SK-N-SH (cell line): Measurements from ENCODE around the gene ITGA1. TPM values are rescaled to one million over a fixed set of nuclear protein-coding genes. Genes with fewer than 3 reads are reported as not detected.

ENCODE experiments used
- CTCF ChIA-PET: fragments of 300-600, 350-600 bp; formaldehyde crosslinking; extraction: SDS; loops from one replicate; lab custom pipeline; 2021; lab: Yijun Ruan, JAX
- POLR2A ChIA-PET: fragments of 350-600 bp; sonication (Branson Sonifier 250); formaldehyde crosslinking; extraction: SDS; loops from one replicate; lab custom pipeline; 2020; ENCODE audit warnings: antibody characterized with exemption, inconsistent platforms; lab: Yijun Ruan, JAX
- DNase-seq: peaks from one replicate; pipeline ENCODE4 v3.0.0; 2012
- H2AFZ ChIP-seq: fragments of 200-600 bp; sonication (generic); 2 replicates; pipeline ENCODE4 v1.8.1; 2016; ENCODE audit warnings: antibody characterized with exemption, mild to moderate bottlenecking, low read depth
- H3F3A ChIP-seq: fragments of 200-600 bp; sonication (generic); replicated peaks from 2 replicates; pipeline ENCODE3; 2016; ENCODE audit warnings: antibody characterized with exemption, mild to moderate bottlenecking; ENCODE audit not compliant: insufficient read depth
- H3K27ac ChIP-seq, 2 experiments: fragments of 200-500 bp in 1 of 2; fragments of 200-600 bp in 1 of 2; sonication (Bioruptor generic) in 1 of 2; sonication (generic), shearing (Covaris generic) in 1 of 2; 2 replicates each; pipeline versions ENCODE4 v1.5.1 to v1.6.1; 2014 to 2016; ENCODE audit warnings: low read depth in 2 of 2, inconsistent platforms in 1 of 2, low read length in 1 of 2, mild to moderate bottlenecking in 1 of 2, mixed read lengths in 1 of 2
- H3K27me3 ChIP-seq: fragments of 200-600 bp; sonication (generic), shearing (Covaris generic); 2 replicates; pipeline ENCODE4 v1.6.1; 2016; ENCODE audit warnings: mixed run types; ENCODE audit not compliant: insufficient read depth
- H3K36me3 ChIP-seq, 2 experiments: fragments of 200-500 bp in 1 of 2; fragments of 200-600 bp in 1 of 2; sonication (Bioruptor generic) in 1 of 2; sonication (generic) in 1 of 2; replicated peaks in 1 of 2; 2 replicates each; pipeline versions ENCODE3 to v1.5.1; 2014 to 2016; ENCODE audit warnings: low read length in 1 of 2, mild to moderate bottlenecking in 1 of 2; ENCODE audit not compliant: insufficient read depth in 2 of 2, control insufficient read depth in 1 of 2
- H3K4me1 ChIP-seq, 2 experiments: fragments of 200-500 bp in 1 of 2; fragments of 200-600 bp in 1 of 2; sonication (Bioruptor generic) in 1 of 2; sonication (generic), shearing (Covaris generic) in 1 of 2; 2 replicates each; pipeline versions ENCODE4 v1.5.1 to v1.6.1; 2014 to 2016; ENCODE audit warnings: low read depth in 1 of 2, low read length in 1 of 2, mixed run types in 1 of 2; ENCODE audit not compliant: insufficient read depth in 2 of 2, control insufficient read depth in 1 of 2
- H3K4me2 ChIP-seq: fragments of 200-600 bp; sonication (generic), shearing (Covaris generic); 2 replicates; pipeline ENCODE4 v1.6.1; 2017; ENCODE audit warnings: mixed run types
- H3K4me3 ChIP-seq, 2 experiments: fragments of 200-500 bp in 1 of 2; fragments of 200-600 bp in 1 of 2; sonication (Bioruptor generic) in 1 of 2; sonication (generic), shearing (Covaris generic) in 1 of 2; 2 replicates each; pipeline versions ENCODE4 v1.5.1 to v1.8.1; 2014 to 2016; ENCODE audit warnings: low read depth in 2 of 2, inconsistent platforms in 1 of 2, low read length in 1 of 2, mild to moderate bottlenecking in 1 of 2, mixed read lengths in 1 of 2, moderate library complexity in 1 of 2
- H3K79me2 ChIP-seq: fragments of 200-600 bp; sonication (generic); 2 replicates; pipeline ENCODE4 v1.8.1; 2017; ENCODE audit warnings: mild to moderate bottlenecking; ENCODE audit not compliant: insufficient read depth
- H3K9ac ChIP-seq: fragments of 200-600 bp; sonication (generic); 2 replicates; pipeline ENCODE4 v1.6.1; 2017; ENCODE audit warnings: mixed run types
- H3K9me2 ChIP-seq: fragments of 200-600 bp; sonication (generic); 2 replicates; pipeline ENCODE4 v1.6.1; 2017; ENCODE audit warnings: mixed run types
- H3K9me3 ChIP-seq: fragments of 200-600 bp; sonication (generic); 2 replicates; pipeline ENCODE4 v1.6.1; 2017; ENCODE audit warnings: mixed run types, mild to moderate bottlenecking, moderate library complexity
- H4K20me1 ChIP-seq: fragments of 200-600 bp; sonication (generic); 2 replicates; pipeline ENCODE4 v1.6.1; 2017; ENCODE audit warnings: mild to moderate bottlenecking, mixed run types; ENCODE audit not compliant: insufficient read depth
- CHD2 ChIP-seq: fragments of 150-350 bp; IDR thresholded peaks from 2 replicates; pipeline ENCODE4 v1.6.1; 2018; ENCODE audit warnings: low read length; ENCODE audit not compliant: partially characterized antibody
- MEF2A ChIP-seq: IDR thresholded peaks from 2 replicates; pipeline ENCODE4 v1.4.0; 2012; ENCODE audit warnings: low read depth, borderline replicate concordance
- MXI1 ChIP-seq: IDR thresholded peaks from 2 replicates; pipeline ENCODE4 v1.6.1; 2012; ENCODE audit warnings: mild to moderate bottlenecking, low read depth, low read length, improper control_type of control experiment
- NFIC ChIP-seq: IDR thresholded peaks from 2 replicates; pipeline ENCODE4 v1.4.0; 2012; ENCODE audit warnings: borderline replicate concordance
- POLR2AphosphoS5 ChIP-seq: IDR thresholded peaks from 2 replicates; pipeline ENCODE4 v1.6.1; 2012; ENCODE audit warnings: low read depth, low read length
- RAD21 ChIP-seq: IDR thresholded peaks from 2 replicates; pipeline ENCODE4 v1.6.1; 2012; ENCODE audit warnings: mild to moderate bottlenecking, low read length
- RCOR1 ChIP-seq: fragments of 150-350 bp; IDR thresholded peaks from 2 replicates; pipeline ENCODE4 v1.6.1; 2017; ENCODE audit warnings: antibody characterized with exemption, low read length
- RFX5 ChIP-seq: IDR thresholded peaks from 2 replicates; pipeline ENCODE4 v1.6.1; 2012; ENCODE audit warnings: mild to moderate bottlenecking, improper control_type of control experiment, low read length
- RXRA ChIP-seq: IDR thresholded peaks from 2 replicates; pipeline ENCODE4 v1.4.0; 2012; ENCODE audit warnings: low read depth, mild to moderate bottlenecking, borderline replicate concordance
- SIN3A ChIP-seq: IDR thresholded peaks from 2 replicates; pipeline ENCODE4 v1.6.1; 2012; ENCODE audit warnings: low read depth, mild to moderate bottlenecking, low read length, moderate library complexity, borderline replicate concordance
- WGBS: methylation state at CpG from one replicate; pipeline ENCODE4 v1.1.6; 2017; ENCODE audit warnings: low lambda C conversion rate; 5-methylcytosine and 5-hydroxymethylcytosine counted together
- polyA plus RNA-seq, 3 experiments: library from polyadenylated mRNA; depleted of rRNA; stranded (reverse); fragments of >200 nt; gene quantifications; 2 replicates each; pipeline ENCODE4 v1.2.3, GENCODE V29; 2012
- TF ChIP-seq, protein P1 (sequence below): fragments of 150-350 bp; IDR thresholded peaks from 2 replicates; pipeline ENCODE4 v1.6.1; 2017; ENCODE audit warnings: antibody characterized with exemption, low read length, low read depth, borderline replicate concordance
- TF ChIP-seq, protein P2 (sequence below): IDR thresholded peaks from 2 replicates; pipeline ENCODE4 v1.4.0; 2012; ENCODE audit warnings: low read depth
- TF ChIP-seq, protein P3 (sequence below): IDR thresholded peaks from 2 replicates; pipeline ENCODE4 v1.6.1; 2012; ENCODE audit warnings: mild to moderate bottlenecking, low read depth, low read length, moderate library complexity
- TF ChIP-seq, protein P4 (sequence below): fragments of 150-350 bp; IDR thresholded peaks from 2 replicates; pipeline ENCODE4 v1.6.1; 2016; ENCODE audit warnings: mild to moderate bottlenecking, low read depth, low read length
- TF ChIP-seq, protein P5 (sequence below): fragments of 200-600 bp; sonication (generic); IDR thresholded peaks from 2 replicates; pipeline ENCODE4 v1.6.1; 2017; ENCODE audit warnings: antibody characterized with exemption, mild to moderate bottlenecking, moderate library complexity

The ITGA1 gene
- polyA plus RNA-seq, 1 of the 3 experiments (the other 2 are of a cell fraction) = 7.7 TPM

DNA sequence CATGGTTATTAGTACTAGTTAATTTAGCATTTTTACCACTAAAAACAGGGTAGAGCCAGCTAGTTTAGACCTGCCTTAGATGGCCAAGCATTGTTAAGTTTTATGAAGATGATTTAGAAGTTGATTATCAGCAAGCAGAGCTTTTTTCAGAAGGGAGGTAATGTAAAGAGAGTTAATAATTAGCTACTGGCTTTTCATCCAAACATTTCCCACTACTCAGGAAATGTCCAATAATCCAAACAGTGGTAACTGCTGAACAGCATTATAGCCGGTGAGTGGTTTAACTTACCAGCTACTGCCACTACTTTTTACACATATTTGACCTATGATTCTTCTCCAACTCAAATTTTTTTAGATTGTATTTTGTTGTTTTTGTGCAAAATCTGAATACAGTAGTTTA is 1.7 kb downstream of the ITGA1 start:
- Histone ChIP-seq H4K20me1 (no peaks in the 10 kb centered on the region), H3K79me2 (peaks cover 32% of the 10 kb centered on the region; the same call in 1 of the 2 replicates), H3K9me3 (no peaks in the 10 kb centered on the region), H3K9me2 (no peaks in the 10 kb centered on the region), H3K9ac (peak overlapping the region; percentile 71; the same call in 1 of the 2 replicates), H3K27ac (peak overlapping the region; percentile 89 to 97; a peak in 3 of 4 replicates), H3K4me3 (peak overlapping the region; percentile 80 to 87; a peak in 3 of 4 replicates), H2AFZ (no peak overlapping the region), H3K4me2 (peak overlapping the region; percentile 66), H3K4me1 (peaks cover 5 to 15% of the 10 kb centered on the region in 2 experiments; a peak in 2 of 4 replicates), H3K27me3 (no peaks in the 10 kb centered on the region), H3F3A (peaks cover 9% of the 10 kb centered on the region), H3K36me3 (peaks cover 0 to 3% of the 10 kb centered on the region in 2 experiments)
- 76% methylated on average over 1 of the region's 1 CpG for WGBS
- POLR2A ChIA-PET = interaction anchor here (1.4 kb wide), 1 partner anchor 10 kb away, joined by 3 read pairs; no protein-coding TSS in a partner anchor
- TF ChIP-seq, protein P1, sequence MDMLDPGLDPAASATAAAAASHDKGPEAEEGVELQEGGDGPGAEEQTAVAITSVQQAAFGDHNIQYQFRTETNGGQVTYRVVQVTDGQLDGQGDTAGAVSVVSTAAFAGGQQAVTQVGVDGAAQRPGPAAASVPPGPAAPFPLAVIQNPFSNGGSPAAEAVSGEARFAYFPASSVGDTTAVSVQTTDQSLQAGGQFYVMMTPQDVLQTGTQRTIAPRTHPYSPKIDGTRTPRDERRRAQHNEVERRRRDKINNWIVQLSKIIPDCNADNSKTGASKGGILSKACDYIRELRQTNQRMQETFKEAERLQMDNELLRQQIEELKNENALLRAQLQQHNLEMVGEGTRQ = no peak
- TF ChIP-seq, protein P2, sequence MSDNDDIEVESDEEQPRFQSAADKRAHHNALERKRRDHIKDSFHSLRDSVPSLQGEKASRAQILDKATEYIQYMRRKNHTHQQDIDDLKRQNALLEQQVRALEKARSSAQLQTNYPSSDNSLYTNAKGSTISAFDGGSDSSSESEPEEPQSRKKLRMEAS = no peak
- no peak for TF ChIP-seq CHD2
- no peak for TF ChIP-seq MXI1
- TF ChIP-seq RAD21 = no peak
- TF ChIP-seq, protein P3, sequence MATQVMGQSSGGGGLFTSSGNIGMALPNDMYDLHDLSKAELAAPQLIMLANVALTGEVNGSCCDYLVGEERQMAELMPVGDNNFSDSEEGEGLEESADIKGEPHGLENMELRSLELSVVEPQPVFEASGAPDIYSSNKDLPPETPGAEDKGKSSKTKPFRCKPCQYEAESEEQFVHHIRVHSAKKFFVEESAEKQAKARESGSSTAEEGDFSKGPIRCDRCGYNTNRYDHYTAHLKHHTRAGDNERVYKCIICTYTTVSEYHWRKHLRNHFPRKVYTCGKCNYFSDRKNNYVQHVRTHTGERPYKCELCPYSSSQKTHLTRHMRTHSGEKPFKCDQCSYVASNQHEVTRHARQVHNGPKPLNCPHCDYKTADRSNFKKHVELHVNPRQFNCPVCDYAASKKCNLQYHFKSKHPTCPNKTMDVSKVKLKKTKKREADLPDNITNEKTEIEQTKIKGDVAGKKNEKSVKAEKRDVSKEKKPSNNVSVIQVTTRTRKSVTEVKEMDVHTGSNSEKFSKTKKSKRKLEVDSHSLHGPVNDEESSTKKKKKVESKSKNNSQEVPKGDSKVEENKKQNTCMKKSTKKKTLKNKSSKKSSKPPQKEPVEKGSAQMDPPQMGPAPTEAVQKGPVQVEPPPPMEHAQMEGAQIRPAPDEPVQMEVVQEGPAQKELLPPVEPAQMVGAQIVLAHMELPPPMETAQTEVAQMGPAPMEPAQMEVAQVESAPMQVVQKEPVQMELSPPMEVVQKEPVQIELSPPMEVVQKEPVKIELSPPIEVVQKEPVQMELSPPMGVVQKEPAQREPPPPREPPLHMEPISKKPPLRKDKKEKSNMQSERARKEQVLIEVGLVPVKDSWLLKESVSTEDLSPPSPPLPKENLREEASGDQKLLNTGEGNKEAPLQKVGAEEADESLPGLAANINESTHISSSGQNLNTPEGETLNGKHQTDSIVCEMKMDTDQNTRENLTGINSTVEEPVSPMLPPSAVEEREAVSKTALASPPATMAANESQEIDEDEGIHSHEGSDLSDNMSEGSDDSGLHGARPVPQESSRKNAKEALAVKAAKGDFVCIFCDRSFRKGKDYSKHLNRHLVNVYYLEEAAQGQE = no peak
- TF ChIP-seq, protein P4, sequence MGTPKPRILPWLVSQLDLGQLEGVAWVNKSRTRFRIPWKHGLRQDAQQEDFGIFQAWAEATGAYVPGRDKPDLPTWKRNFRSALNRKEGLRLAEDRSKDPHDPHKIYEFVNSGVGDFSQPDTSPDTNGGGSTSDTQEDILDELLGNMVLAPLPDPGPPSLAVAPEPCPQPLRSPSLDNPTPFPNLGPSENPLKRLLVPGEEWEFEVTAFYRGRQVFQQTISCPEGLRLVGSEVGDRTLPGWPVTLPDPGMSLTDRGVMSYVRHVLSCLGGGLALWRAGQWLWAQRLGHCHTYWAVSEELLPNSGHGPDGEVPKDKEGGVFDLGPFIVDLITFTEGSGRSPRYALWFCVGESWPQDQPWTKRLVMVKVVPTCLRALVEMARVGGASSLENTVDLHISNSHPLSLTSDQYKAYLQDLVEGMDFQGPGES = no peak
- TF ChIP-seq, protein P5, sequence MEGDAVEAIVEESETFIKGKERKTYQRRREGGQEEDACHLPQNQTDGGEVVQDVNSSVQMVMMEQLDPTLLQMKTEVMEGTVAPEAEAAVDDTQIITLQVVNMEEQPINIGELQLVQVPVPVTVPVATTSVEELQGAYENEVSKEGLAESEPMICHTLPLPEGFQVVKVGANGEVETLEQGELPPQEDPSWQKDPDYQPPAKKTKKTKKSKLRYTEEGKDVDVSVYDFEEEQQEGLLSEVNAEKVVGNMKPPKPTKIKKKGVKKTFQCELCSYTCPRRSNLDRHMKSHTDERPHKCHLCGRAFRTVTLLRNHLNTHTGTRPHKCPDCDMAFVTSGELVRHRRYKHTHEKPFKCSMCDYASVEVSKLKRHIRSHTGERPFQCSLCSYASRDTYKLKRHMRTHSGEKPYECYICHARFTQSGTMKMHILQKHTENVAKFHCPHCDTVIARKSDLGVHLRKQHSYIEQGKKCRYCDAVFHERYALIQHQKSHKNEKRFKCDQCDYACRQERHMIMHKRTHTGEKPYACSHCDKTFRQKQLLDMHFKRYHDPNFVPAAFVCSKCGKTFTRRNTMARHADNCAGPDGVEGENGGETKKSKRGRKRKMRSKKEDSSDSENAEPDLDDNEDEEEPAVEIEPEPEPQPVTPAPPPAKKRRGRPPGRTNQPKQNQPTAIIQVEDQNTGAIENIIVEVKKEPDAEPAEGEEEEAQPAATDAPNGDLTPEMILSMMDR = no peak
- no peak for TF ChIP-seq SIN3A
- TF ChIP-seq RCOR1 = no peak
- TF ChIP-seq POLR2AphosphoS5 = no peak
- no peak for TF ChIP-seq NFIC
- no peak for TF ChIP-seq RXRA
- TF ChIP-seq RFX5 = no peak
- TF ChIP-seq MEF2A = no peak
- DNase-seq = no peak
- CTCF ChIA-PET = interaction anchor here (0.8 to 2.9 kb wide), 7 partner anchors 10 to 126 kb away, joined by 3 to 17 read pairs (median 5); no protein-coding TSS in a partner anchor
